GM18526 (cell line): ENCODE measurements around the gene ZNF28.
"Not testable (repeated sequence)": the region's sequence is repeated elsewhere in the genome, so short reads cannot be mapped to it uniquely, and the experiment has no call there.

Experiments
- POLR2A ChIP-seq: IDR thresholded peaks from 3 replicates; pipeline ENCODE4 v1.6.1; 2011; ENCODE audit not compliant: insufficient read length; ENCODE audit errors: extremely low read depth

The ZNF28 gene

DNA sequence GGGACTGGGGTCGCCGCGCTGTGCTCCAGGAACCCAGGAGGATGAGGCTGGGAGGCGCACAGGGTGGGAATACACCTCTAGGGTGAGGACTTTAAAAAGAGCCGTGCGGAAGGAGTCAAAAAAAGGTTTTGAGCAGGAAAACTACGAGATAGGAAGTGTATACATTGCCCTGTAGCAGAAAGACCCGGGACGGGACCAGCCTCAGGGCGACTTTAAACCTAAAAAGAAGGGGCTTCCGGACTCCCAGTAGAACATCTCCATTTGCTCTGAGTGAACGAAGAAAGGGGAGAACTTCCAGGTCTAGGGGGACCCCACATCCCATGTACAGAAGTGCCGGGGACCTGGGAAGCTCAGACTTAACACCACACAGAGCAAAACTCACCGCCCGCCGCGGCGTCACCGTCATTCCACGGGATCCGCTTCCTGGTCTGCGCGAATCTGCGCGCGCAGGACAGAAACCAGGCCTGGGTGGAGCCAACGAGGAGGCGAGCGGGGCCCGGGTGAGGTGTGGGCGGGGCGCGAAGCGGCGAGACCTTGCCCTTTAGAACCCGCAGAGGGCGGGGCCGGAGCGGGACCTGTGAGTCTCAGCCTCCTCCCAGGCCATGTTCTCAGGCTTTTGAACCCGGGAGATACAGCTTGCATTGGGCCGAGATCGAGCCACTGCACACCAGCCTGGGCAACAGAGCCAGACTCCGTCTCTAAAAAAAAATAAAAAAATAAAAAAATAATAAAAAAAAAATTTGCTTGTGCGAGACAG lies at the start of gene ZNF28:
Gene ZNF28, minus strand, starts transcription at position 430 of the 757 bp plus-strand sequence. CDS start 3,675 bp downstream, outside the sequence.
- TF ChIP-seq POLR2A: not testable (repeated sequence)

GRCh38 chr19:52857378-52858191 lies 36.2 kb upstream of the ZNF28 start, which contains the start of gene ZNF468:
Gene ZNF468 (minus strand): TSS chr19:52857619. CDS start chr19:52854272, 3,347 bp downstream.
- TF ChIP-seq POLR2A: peak; percentile 77

DNA sequence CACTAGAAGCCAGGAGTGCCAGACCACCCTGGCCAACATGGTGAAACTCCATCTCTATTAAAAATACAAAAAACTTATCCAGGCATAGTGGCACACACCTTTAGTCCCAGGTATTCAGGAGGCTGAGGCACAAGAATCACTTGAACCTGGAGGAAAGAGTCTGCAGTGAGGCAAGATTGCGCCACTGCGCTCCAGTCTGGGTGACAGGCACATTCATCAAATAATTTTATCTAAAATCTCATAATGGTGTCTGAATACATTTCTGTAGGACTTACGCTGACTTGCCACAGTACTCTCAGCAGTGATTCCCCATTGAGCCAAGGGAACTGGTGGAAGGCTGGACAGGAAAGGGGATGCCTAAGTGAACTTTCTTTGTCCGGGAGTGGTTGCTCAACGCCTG lies 4.3 kb upstream of the ZNF28 start:
- TF ChIP-seq POLR2A: no peak

DNA sequence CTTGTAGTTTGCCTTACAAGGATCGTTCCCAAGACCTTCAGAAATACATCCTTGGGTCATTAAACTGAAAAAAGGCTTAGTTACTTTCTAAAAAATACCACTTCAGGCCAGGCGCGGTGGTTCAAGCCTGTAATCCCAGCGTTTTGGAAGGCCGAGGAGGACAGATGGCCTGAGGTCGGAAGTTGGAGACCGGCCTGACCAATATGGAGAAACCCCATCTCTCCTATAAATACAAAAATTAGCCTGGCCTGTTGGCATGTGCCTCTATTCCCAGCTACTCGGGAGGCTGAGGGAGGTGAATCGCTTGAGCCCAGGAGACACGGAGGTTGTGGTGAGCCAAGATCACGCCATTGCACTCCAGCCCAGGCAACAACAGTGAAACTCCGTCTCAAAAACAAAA lies 2.2 kb upstream of the ZNF28 start:
- no peak for TF ChIP-seq POLR2A

DNA sequence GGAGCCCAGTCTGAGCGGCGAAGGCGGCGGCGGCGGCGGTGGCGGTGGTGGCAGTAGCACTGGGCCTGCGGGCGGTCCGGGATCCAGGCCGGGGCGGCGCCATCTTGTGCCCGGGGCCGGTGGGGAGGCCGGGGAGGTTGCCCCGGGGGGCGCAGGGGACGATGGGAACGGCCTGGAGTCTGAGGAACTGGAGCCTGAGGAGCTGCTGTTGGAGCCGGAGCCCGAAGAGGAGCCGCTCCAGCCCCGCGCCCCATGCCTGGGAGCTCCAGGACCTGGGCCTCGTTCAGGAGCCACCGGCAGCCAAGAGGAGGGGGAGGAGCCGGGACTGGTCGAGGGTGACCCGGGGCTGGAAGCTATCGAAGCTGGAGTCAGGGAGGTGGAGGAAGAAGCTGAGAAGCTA lies 11.6 kb downstream of the ZNF28 start:
- TF ChIP-seq POLR2A: no peak

- TF ChIP-seq POLR2A: no peak
Observed at GRCh38 chr19:52789440-52789839, 32.0 kb downstream of the ZNF28 start.

- TF ChIP-seq POLR2A: peak; percentile 62
Observed at GRCh38 chr19:52786464-52787354, 34.7 kb downstream of the ZNF28 start, which contains the start of gene ZNF600. Gene ZNF600 (minus strand): TSS chr19:52786791. CDS start chr19:52778888, 7,903 bp downstream.

DNA sequence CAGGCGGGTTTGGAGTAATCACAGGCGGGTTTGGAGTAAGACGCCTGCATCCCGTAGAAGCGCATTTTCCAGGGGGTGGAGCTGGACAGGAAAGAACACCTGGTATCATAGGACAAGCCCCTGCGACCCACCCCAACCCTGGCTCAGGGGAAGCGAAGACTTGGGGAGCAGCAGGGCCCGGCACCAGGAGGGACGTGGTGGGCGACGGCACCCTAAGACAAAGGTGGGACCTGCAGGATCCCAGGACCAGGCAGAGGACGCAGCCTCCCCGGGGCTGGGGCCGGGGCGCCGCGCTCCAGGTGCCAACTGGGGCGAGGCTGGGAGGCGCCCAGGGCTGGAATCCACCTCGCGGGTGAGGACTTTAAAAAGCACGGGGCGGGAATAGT lies 35.4 kb downstream of the ZNF28 start:
- no peak for TF ChIP-seq POLR2A

DNA sequence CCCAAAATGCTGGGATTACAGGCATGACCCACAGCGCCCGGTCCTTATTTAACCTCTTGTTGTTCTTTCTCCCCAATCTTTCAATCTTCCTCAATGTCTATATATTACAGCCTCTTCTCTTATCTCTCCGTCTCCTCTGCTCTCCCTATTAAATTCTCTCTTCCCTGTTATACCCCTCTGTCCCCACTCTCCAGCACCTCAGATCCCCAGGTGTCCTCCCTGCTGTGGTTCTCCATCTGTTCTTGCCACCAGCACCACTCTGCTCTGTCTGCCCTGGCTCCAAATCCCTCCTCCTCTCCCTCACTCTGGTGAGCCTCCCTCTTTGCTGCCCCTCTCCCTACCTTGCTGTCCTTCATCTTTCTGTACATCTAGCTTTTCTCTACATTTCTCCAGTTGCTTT lies 35.9 kb downstream of the ZNF28 start:
- no peak for TF ChIP-seq POLR2A

DNA sequence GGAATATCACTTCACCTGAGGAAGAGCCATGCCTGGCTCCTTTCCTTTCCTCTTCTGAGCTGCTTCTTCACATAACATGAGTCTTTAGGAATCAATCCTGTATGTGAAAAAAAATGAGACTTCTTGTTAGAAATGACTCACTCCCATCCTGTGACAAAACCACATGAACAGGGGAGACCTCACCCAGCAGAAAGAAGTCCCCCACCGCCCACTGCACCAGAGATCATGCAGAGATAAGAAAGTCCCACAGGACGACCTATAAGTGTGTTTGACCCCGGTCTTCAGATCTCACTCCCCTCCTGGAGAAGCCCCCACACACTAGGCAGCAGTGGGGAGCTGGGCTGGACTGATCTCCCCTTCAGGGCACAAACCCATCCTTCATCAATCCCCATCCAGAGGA lies 42.6 kb downstream of the ZNF28 start:
- TF ChIP-seq POLR2A: no peak

GRCh38 chr19:52749780-52750179 lies 71.7 kb downstream of the ZNF28 start:
- no peak for TF ChIP-seq POLR2A

- no peak for TF ChIP-seq POLR2A
Observed at GRCh38 chr19:52748336-52748950, 73.0 kb downstream of the ZNF28 start.
